Left lung (tissue), 10 donors: Measurements from ENCODE around the gene TMEM131. TPM values are rescaled to one million over a fixed set of nuclear protein-coding genes. Genes with fewer than 3 reads are reported as not detected.
"Not testable (repeated sequence)": the region's sequence is repeated elsewhere in the genome, so short reads cannot be mapped to it uniquely, and the experiment has no call there.

Experiments used
- ATAC-seq: fragments of 200-7000 bp; cut with Tn5 transposase; one replicate; pipeline ENCODE4 v1.9.1; 2020; ENCODE audit warnings: moderate library complexity
- DNase-seq, 4 donors: peaks; one replicate each; pipeline ENCODE4 v3.0.0-alpha.2; 2013 to 2020
- H3K27ac ChIP-seq, 2 donors: fragments of 200-600 bp; sonication (generic) in 1 of 2; one replicate each; pipeline versions ENCODE4 v1.5.0 to v1.8.0; 2020 to 2021
- H3K27me3 ChIP-seq, 2 donors: fragments of 200-600 bp; sonication (generic) in 1 of 2; one replicate each; pipeline versions ENCODE4 v1.5.0 to v1.8.0; 2020 to 2021
- H3K36me3 ChIP-seq, 2 donors: fragments of 200-600 bp; sonication (generic) in 1 of 2; one replicate each; pipeline versions ENCODE4 v1.5.0 to v1.8.0; 2020 to 2021
- H3K4me1 ChIP-seq, 2 donors: fragments of 200-600 bp; one replicate each; pipeline ENCODE4 v1.8.0; 2021
- H3K4me3 ChIP-seq, 2 donors: fragments of 200-600 bp; sonication (generic) in 1 of 2; one replicate each; pipeline versions ENCODE4 v1.5.0 to v1.8.0; 2020 to 2021; ENCODE audit warnings: mild to moderate bottlenecking in 1 of 2
- H3K9me3 ChIP-seq, 2 donors: fragments of 200-600 bp; sonication (generic) in 1 of 2; one replicate each; pipeline versions ENCODE4 v1.5.0 to v1.8.0; 2020 to 2021
- intact Hi-C, 2 donors: fragments of 100-400 bp; cut with DNase I; formaldehyde crosslinking; loops; one replicate each; pipeline versions ENCODE4 v1.11.2 to v1.14.2; 2022
- polyA plus RNA-seq, 6 donors: library from polyadenylated mRNA; unstranded; fragments of 120-200 nt; gene quantifications; one replicate each; pipeline ENCODE4 v1.2.1, GENCODE V29; 2013; ENCODE audit not compliant: insufficient read length in 6 of 6
- total RNA-seq, 2 donors: library from RNA; stranded (reverse); fragmentation: NEBNext Ultra II Directional; extraction: Animal tissue kit (Norgen Biotek cat#: 25700); gene quantifications; one replicate each; pipeline ENCODE4 v1.2.1, GENCODE V29; 2021
- TF ChIP-seq, protein P1 (sequence below), 2 donors: fragments of 200-600 bp; sonication (generic) in 1 of 2; IDR thresholded peaks; one replicate each; pipeline versions ENCODE4 v1.5.0 to v1.8.0; 2021; ENCODE audit warnings: antibody characterized with exemption in 2 of 2
- donor health status: DM: no; HTN: yes; CAD: no.
- donor health status: DM: no; HTN: no; CAD: no.

Gene TMEM131
- total and polyA plus RNA-seq, 8 donors = 43.9 to 52.0 (median 47.8) TPM

DNA sequence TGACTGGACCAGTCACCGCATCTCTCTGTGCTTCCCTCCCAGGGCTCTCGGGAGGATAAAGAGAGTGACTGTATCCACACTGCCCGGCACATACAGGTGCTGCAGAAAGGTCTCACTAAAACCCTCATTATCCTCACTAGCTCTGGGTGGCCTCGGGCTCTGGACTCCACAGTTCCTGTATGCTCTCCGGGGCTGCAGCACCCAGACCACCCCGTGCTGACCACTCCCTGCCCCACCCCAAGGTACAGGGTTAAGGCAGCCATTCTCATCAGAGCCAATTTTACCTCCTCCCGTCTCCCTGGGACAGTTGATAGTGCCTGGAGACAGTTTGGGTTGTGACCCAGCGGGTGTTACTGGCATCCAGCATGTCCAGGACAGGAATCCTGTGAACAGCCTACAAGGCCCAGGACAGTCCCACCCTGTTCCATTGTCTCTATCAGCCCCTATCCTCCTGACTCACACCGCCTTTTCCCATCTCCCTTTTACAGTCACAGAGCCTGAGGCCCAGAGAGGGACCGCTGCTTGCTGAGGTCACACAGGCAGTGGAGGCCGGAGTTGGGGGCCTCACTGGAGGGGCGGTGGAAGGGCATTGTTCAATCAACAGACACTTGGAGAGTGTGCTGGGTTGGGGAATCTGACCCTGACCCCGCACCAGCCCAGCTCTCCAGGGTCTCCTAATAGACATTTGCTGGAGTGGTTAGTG, 280.6 kb downstream of the TMEM131 start:
- H3K9me3 ChIP-seq = no peaks in the 10 kb centered on the region
- TF ChIP-seq, protein P1, sequence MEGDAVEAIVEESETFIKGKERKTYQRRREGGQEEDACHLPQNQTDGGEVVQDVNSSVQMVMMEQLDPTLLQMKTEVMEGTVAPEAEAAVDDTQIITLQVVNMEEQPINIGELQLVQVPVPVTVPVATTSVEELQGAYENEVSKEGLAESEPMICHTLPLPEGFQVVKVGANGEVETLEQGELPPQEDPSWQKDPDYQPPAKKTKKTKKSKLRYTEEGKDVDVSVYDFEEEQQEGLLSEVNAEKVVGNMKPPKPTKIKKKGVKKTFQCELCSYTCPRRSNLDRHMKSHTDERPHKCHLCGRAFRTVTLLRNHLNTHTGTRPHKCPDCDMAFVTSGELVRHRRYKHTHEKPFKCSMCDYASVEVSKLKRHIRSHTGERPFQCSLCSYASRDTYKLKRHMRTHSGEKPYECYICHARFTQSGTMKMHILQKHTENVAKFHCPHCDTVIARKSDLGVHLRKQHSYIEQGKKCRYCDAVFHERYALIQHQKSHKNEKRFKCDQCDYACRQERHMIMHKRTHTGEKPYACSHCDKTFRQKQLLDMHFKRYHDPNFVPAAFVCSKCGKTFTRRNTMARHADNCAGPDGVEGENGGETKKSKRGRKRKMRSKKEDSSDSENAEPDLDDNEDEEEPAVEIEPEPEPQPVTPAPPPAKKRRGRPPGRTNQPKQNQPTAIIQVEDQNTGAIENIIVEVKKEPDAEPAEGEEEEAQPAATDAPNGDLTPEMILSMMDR (IDR thresholded peaks at IDR 0.05) = no peak
- DNase-seq (peak in 1 of 4 donors; percentile 19), ATAC-seq (no peak)
- peaks cover 0 to 4% of the 10 kb centered on the region in 2 donors for H3K4me1 ChIP-seq
- peak overlapping the region in 1 of 2 donors; percentile 25 for H3K4me3 ChIP-seq
- intact Hi-C loops = no loop called here
- no peak overlapping the region for H3K27ac ChIP-seq
- H3K27me3 ChIP-seq = peaks cover 0 to 3% of the 10 kb centered on the region in 2 donors
- H3K36me3 ChIP-seq = no peaks in the 10 kb centered on the region

DNA sequence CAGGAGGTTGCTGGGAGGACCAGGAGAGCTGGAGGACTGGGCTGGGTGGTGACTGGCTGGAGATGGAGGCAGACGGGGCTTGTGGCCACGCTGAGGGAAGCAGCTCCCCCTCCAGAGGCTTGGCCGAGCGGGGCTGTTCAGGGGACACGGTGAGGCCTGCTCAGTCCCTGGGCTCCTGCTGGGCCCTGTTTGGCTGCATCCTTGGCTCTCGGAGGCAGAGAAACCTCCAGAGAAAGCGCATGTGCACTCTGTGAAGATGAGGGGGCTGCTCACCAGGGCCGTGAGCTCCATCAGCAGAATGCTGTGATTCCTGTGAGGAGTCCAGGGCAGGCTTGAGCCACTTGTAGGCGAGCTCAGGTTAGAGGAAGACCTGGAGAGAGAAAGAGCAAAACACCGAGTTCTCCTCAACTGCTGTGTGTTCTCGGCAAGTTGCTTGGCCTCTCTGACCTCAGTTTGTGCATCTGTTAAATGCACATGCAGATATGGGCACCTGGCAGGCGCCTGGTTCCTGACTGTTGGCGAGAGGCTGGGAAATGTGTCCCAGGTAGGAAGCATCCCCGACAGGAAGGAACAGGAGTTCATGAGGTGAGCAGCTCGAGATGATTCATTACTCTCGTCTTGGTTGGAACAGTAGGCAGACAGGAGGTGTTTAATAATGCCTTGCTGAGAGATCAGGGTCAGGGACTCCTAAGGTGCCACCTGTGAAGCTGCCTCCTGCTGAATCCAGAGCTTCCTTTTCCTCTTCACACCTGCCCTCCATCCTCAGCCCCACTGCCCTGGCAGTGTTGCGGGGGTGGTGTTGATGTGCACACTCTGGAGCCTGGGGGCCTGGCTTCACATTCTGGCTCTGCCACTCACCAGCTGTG, 281.4 kb downstream of the TMEM131 start:
- TF ChIP-seq, protein P1 (IDR thresholded peaks at IDR 0.05) = no peak
- Histone ChIP-seq H3K9me3 (no peaks in the 10 kb centered on the region), H3K36me3 (no peaks in the 10 kb centered on the region), H3K27ac (no peak overlapping the region), H3K4me3 (peak overlapping the region in 1 of 2 donors; percentile 25), H3K27me3 (peaks cover 0 to 11% of the 10 kb centered on the region in 2 donors), H3K4me1 (peaks cover 0 to 4% of the 10 kb centered on the region in 2 donors)
- DNase-seq (peak in 1 of 4 donors; percentile 19), ATAC-seq (no peak)
- intact Hi-C loops = no loop called here

DNA sequence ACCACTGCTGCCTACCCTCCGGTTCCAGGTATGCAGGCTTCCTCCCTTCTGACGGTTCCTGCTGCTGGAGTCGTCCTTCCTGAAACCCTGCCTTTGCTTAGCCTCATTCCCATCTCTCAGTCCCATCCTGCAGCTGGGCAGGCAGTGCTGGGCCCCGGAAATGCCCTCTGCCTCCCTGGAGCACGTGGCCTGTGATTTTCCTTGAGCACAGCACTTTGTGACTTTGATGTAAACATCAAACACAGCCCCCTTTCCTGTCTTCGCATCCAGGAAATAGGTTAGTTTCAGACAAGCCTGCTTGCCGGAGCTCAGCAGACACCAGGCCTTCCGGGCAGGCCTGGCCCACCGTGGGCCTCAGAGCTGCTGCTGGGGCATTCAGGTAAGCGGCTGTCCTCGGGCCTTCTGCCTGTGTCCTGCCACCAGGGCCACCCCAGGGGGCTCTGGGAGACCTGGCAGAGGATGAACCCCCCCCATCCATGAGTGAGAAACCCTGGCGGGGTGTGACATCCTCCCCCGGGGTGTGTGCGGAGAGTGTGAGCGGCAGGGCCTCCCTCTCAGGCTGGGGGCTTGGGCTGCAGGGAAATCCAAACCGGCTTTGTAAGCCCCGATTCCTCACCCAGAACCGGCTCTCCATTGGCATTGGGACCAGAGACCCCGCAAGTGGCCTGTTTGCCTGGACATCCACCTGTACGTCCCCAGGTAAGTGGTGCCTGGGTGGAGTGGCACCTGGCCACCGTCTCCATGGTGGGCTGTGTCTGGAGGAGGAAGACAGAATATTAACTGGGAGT, 282.3 kb downstream of the TMEM131 start, which contains the start of gene ZAP70:
ZAP70 (plus strand) TSS at position 281 of the 788 bp plus-strand sequence. CDS start 10,461 bp downstream, outside the sequence.
- H3K36me3 ChIP-seq = no peaks in the 10 kb centered on the region
- H3K4me1 ChIP-seq = no peaks in the 10 kb centered on the region
- ATAC-seq = no peak
- TF ChIP-seq, protein P1 (IDR thresholded peaks at IDR 0.05) = no peak
- intact Hi-C loops = no loop called here
- DNase-seq = peak in 1 of 4 donors; percentile 25
- peaks cover 0 to 15% of the 10 kb centered on the region in 2 donors for H3K27me3 ChIP-seq
- H3K9me3 ChIP-seq = no peaks in the 10 kb centered on the region
- no peak within 1 kb of the TSS for H3K27ac ChIP-seq
- H3K4me3 ChIP-seq = peak within 1 kb of the TSS in 1 of 2 donors; percentile 25

DNA sequence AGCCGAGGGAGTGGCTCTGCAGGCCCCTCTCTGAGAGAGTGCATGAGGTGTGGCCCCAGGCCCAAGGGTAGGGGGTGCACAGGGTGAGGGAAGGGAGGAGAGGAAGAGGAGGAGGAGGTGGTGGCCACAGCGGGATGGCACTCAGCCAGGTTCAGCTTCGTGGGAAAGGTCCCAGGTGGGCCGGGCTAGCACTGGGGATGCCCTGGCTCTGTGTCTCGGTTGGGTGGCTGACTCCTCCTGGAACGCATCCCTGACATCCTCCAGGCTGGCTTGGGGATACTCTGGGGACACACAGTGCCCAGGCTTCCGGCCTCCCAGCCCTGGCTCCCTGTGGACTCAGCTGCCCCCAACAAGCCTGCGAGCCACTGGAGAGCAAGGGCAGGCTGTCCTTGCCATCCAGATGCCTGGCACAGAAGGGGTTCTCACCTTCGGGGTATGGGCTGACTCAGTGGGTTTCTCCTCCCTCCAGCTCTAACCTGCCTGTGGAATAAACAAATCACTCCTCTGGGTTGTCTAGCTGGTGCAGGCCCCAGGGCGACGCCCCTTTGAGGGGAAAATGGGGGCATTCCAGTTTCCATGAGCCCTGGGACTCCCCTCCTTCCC, 283.0 kb downstream of the TMEM131 start:
- H3K9me3 ChIP-seq = no peaks in the 10 kb centered on the region
- peak in 1 of 4 donors; percentile 31 for DNase-seq
- H3K27me3 ChIP-seq = peaks cover 0 to 21% of the 10 kb centered on the region in 2 donors
- H3K4me3 ChIP-seq = no peak overlapping the region
- no peaks in the 10 kb centered on the region for H3K4me1 ChIP-seq
- intact Hi-C loops = no loop called here
- no peak for ATAC-seq
- no peak overlapping the region for H3K27ac ChIP-seq
- TF ChIP-seq, protein P1 (IDR thresholded peaks at IDR 0.05) = no peak
- H3K36me3 ChIP-seq = no peaks in the 10 kb centered on the region

DNA sequence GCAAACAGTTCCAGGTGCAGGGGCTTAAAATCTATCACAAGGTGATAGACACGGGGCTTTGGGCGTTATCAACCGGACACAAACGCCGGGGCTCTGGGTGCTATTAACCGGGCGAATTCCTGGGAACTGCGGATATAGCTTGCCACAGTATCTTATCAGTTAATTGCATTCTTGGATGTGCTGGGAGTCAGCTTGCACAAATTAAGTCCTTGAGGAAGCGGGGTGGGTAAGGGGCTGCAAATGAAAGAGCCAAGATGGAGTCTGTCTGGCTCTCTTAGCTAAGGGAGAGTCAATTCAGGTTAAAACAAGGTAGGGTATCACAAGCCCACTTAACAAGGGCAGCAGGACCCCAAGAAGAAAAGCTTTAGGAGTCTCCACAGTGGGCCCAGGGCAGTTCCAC, 283.6 kb downstream of the TMEM131 start:
- intact Hi-C loops, ATAC-seq, H3K4me3 ChIP-seq, H3K36me3 ChIP-seq, H3K4me1 ChIP-seq, H3K9me3 ChIP-seq, H3K27ac ChIP-seq: not testable (repeated sequence)
- peaks cover 0 to 25% of the 10 kb centered on the region in 2 donors for H3K27me3 ChIP-seq
- peak in 1 of 4 donors; percentile 9 for DNase-seq
